ENCODE data around the gene TDRD10. TPM values are rescaled to one million over a fixed set of nuclear protein-coding genes. Genes with fewer than 3 reads are reported as not detected.

Gene TDRD10
- polyA plus RNA-seq, 2 of the 4 experiments (the other 2 are of a cell fraction): 0.04 TPM; not detected in 1

GRCh38 chr1:154549202-154549770, 47.3 kb downstream of the TDRD10 start:
- Histone ChIP-seq H3K9me3 (no peaks in the 10 kb centered on the region), H3K27ac (no peak overlapping the region), H3K4me1 (peaks cover 21% of the 10 kb centered on the region), H3K4me2 (no peak overlapping the region), H3K4me3 (no peak overlapping the region)
- FAIRE-seq (no peak), DNase-seq (ENCODE audit: low read depth in 1 of 2, low spot score in 1 of 2) (no peak), ATAC-seq (no peak)
- WGBS (ENCODE audit: missing lambda C conversion rate): 75% methylated on average over 3 of the region's 3 CpGs
- ChIA-PET CTCF (interaction anchor here (5.7 to 7.1 kb wide), 2 partner anchors 14 to 68 kb away, joined by 78 to 79 read pairs; no protein-coding TSS in a partner anchor), POLR2A (no interaction called here)
- TF ChIP-seq MAFK (IDR thresholded peaks at IDR 0.05; ENCODE audit: partially characterized antibody) (no peak), REST (IDR thresholded peaks at IDR 0.05) (no peak), CBX8 (IDR thresholded peaks at IDR 0.05) (no peak), MAZ (IDR thresholded peaks at IDR 0.05; ENCODE audit: borderline replicate concordance, low read depth, low read length) (no peak), EP300 (IDR thresholded peaks at IDR 0.05) (no peak), JUN (IDR thresholded peaks at IDR 0.05) (no peak), ELK1 (IDR thresholded peaks at IDR 0.05; ENCODE audit: low read depth, low read length) (no peak), FOSB (CRISPR knock-in tag; IDR thresholded peaks at IDR 0.05) (no peak), ZNF302 (CRISPR knock-in tag; IDR thresholded peaks at IDR 0.05) (no peak), HEYL (CRISPR knock-in tag; IDR thresholded peaks at IDR 0.05) (no peak), MAX (IDR thresholded peaks at IDR 0.05) (no peak), JUNB (IDR thresholded peaks at IDR 0.05) (no peak), HDAC2 (IDR thresholded peaks at IDR 0.05) (no peak), ZSCAN20 (CRISPR knock-in tag; IDR thresholded peaks at IDR 0.05) (no peak), KDM1A (IDR thresholded peaks at IDR 0.05; ENCODE audit: low read depth) (no peak), TP53 (CRISPR knock-in tag; IDR thresholded peaks at IDR 0.05) (no peak), CHD4 (IDR thresholded peaks at IDR 0.05; ENCODE audit: borderline replicate concordance) (no peak)
- TF ChIP-seq, protein P1, sequence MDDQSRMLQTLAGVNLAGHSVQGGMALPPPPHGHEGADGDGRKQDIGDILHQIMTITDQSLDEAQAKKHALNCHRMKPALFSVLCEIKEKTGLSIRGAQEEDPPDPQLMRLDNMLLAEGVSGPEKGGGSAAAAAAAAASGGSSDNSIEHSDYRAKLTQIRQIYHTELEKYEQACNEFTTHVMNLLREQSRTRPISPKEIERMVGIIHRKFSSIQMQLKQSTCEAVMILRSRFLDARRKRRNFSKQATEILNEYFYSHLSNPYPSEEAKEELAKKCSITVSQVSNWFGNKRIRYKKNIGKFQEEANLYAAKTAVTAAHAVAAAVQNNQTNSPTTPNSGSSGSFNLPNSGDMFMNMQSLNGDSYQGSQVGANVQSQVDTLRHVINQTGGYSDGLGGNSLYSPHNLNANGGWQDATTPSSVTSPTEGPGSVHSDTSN (IDR thresholded peaks at IDR 0.05): no peak

DNA sequence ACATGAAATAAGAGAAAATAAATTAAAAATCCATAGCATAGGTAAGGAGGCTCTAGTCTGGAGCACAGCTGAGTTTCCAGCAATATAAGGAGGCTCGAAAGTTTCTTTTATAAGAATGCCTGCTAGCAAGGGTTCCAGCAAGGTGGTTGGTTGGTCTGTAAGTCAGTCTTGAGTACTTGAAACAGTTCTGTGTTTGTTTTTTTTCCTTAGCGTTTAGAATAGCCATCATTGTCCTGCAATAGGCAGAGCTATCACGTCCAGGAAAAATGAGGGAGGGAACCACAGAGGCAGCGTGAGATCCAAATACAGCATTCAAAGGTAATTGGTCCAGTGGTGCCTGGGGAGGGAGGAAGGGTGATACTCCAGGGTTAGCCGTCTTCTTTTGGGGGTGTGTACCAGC, 48.1 kb downstream of the TDRD10 start:
- FAIRE-seq (no peak), DNase-seq (ENCODE audit: low read depth in 1 of 2, low spot score in 1 of 2) (no peak), ATAC-seq (no peak)
- POLR2A ChIA-PET: no interaction called here
- CTCF ChIA-PET: interaction anchor here (1.6 to 7.1 kb wide), 3 partner anchors 10 to 69 kb away, joined by 3 to 79 read pairs (median 78); no protein-coding TSS in a partner anchor
- Histone ChIP-seq H3K4me2 (no peak overlapping the region), H3K4me1 (peaks cover 21% of the 10 kb centered on the region), H3K4me3 (no peak overlapping the region), H3K27ac (no peak overlapping the region), H3K9me3 (no peaks in the 10 kb centered on the region)
- 78% methylated on average over 5 of the region's 5 CpGs for WGBS (ENCODE audit: missing lambda C conversion rate)
- TF ChIP-seq RFX5 (IDR thresholded peaks at IDR 0.05): no peak
- no peak for TF ChIP-seq HOXB5 (CRISPR knock-in tag; IDR thresholded peaks at IDR 0.05)
- TF ChIP-seq HMGXB4 (CRISPR knock-in tag; IDR thresholded peaks at IDR 0.05; ENCODE audit: borderline replicate concordance): no peak
- TF ChIP-seq FOXS1 (CRISPR knock-in tag; IDR thresholded peaks at IDR 0.05): no peak
- TF ChIP-seq, protein P1 (IDR thresholded peaks at IDR 0.05): no peak
- no peak for TF ChIP-seq CBX2 (IDR thresholded peaks at IDR 0.05; ENCODE audit: borderline replicate concordance, low read depth)
- no peak for TF ChIP-seq MAFK (IDR thresholded peaks at IDR 0.05; ENCODE audit: partially characterized antibody)
- TF ChIP-seq HDAC2 (IDR thresholded peaks at IDR 0.05): no peak
- no peak for TF ChIP-seq FOSB (CRISPR knock-in tag; IDR thresholded peaks at IDR 0.05)
- no peak for TF ChIP-seq ELK1 (IDR thresholded peaks at IDR 0.05; ENCODE audit: low read depth, low read length)
- no peak for TF ChIP-seq NFE2L2 (conservative IDR thresholded peaks at IDR 0.05; ENCODE audit: low read length)

All from A549 (cell line).